Effector CD8-positive, alpha-beta T cell (primary cell): Measurements from ENCODE around the gene CDCA8.
"Not testable (repeated sequence)": the region's sequence is repeated elsewhere in the genome, so short reads cannot be mapped to it uniquely, and the experiment has no call there.

Experiments
- DNase-seq: peaks from one replicate; lab custom pipeline; 2025; lab: John Stamatoyannopoulos, UW

CDCA8 gene

DNA sequence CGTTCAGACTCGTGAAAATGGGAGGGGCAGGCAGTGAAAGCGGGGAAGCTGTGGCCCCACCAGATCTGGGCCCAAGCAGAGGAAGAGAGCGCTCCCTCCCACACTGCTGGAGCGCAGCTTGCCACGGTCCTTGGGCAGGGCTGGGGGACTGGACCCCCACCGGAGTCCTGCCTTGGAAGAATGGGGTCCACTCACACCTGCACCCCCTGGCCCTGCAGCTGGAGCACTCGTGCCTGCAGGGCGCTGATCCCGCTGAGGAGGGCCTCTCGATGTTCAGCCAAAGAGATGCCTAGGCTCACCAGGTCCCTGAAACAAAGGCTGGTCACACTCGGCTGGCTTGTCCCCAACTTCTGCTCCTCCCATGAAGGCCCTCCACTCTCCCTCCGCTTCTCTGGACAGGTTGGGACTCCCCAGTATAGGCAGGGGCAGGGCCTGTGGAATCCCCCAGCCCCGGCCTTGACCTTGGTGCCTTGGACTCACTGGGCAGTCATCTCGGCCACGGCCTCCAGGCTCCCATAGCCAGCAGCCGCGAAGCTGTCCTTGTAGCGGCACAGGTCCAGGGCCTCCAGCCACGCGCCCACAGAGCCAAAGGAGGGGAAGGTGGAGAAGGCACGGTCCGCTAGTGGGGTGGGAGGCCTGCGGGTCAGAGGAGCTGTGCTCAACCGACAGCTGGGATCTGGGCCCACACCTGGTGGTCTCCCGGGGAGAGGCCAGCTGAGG, 26.0 kb downstream of the CDCA8 start:
- no peak for DNase-seq

DNA sequence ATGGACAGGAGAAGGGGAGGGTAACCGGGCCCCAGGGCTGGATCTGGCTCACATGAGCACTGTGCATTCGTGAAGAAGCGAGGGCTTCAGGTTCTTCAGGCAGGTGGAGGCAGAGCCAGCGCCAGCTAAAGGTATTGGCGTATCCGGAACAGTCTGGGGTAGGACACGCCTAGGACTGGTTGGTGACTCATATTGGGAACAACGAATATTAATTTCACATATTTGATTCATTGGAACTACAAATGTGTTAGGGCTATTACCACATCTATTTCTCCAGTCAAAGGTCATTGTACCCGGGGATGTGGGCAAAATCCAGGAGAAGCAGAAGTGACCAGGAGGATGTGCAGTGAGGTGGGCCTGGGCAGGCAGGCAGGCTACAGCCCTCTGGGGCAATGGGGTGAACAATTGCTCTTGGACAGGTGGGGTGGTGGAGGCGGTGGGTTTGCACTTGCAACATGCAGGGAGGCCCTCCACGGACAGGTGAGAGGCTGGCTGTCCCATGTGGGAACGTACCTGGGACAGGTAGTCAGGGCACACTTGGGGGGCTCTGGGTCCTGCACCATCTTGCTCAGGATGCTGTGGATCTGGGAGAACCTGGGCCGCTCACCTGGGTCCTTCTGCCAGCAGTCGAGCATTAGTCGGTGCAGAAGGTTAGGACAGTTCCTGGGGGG, 26.7 kb downstream of the CDCA8 start:
- no peak for DNase-seq

GRCh38 chr1:37719572-37720195, 27.4 kb downstream of the CDCA8 start:
- no peak for DNase-seq

DNA sequence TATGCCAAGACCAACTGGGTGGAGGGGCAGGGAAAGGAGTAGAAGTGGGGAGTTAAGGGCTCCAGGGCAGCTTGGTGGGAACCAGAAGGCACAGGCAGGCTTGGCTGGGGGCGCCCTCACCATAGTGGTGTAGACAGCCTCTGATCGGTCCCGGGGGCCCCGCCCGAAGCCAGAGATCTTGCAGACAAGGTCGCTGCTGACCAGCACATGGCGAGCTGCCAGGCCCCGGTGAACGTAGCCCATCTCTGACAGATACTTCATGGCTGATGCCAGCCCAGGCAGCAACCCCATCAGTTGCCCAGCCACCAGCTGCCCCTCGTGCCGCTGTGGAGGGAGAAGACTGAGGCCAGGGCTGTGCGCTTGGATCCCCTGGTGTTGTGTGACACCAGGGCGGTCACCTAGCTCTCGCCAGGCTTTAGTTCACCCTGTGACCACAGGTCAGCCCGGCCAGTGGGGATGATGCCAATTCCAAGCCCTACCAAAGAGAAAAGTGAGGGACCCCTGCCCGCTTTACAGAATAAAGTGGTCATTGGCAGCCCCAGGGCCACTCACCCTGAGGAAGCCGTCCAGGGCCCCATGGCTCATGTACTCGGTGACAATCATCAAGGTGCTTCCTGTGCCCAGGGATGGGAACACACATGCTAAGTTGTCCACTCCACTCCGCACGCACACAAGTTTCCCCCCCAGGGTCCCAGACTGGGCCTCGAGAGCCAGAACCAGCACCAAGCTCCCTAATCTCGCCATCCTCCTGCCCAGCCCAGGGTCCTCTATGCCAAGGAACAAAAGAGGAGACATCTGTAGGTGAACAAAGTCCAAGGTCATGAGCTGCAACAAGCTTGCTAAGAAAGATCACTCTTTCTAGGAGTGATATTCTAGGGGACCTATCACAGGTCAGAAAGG, 28.2 kb downstream of the CDCA8 start:
- no peak for DNase-seq

DNA sequence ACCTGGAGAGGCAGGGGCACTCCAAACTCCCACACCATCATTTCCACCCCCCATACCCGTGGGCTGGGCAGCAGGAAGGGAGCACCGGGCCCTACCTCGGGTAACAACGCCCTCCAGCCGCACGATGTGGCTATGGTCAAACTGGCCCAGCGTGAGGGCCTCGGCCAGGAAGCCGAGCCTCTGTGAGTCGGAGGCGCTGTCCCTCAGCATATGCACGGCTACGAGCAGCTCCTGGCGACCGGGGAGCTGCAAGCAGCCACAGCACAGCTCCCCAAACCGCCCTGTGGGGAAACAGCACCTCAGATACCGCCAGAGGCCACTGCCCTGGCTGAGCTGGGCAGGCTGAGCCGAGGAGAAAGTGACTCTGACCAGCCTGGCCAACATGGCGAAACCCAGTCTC, 29.2 kb downstream of the CDCA8 start:
- DNase-seq, result no peak

- DNase-seq, result no peak
Measured at GRCh38 chr1:37722181-37723071, 30.1 kb downstream of the CDCA8 start.

GRCh38 chr1:37723072-37723389, 30.7 kb downstream of the CDCA8 start:
- DNase-seq, result no peak

DNA sequence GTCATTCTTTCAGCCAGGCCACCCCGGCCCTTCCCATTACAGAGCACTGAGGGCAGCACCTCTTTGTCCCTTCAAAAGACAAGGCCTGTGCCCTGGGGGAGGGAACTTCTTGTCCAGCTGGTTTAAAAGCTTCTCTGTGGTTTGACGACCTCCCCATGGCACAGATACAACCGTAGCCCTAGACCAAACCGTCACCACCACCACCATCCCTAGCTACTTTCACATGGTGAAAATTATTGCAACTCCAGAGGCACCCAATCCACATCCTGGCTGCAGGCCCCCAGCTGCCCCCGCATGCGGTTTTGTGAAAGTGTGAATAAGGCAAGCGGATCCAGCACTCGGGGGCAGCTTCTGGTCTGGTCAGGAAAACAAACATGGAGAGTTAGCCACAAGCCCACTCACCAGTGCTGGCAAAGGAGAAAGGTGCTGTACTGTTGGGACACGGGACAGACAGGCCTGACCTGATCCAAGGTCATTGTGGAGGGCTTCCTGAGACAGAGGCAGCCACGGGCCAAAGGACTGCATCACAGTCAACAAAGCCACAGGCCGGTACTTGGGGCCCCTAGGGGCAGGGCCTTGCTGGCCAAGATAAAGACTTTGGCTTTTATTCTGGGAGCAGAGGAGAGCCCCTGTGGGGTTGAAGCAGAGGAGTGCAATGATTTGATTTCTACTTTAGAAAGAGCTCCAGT, 31.2 kb downstream of the CDCA8 start:
- no peak for DNase-seq

GRCh38 chr1:37724575-37724974, 32.3 kb downstream of the CDCA8 start:
- no peak for DNase-seq

- no peak for DNase-seq
Measured at GRCh38 chr1:37725851-37726613, 33.7 kb downstream of the CDCA8 start.

DNA sequence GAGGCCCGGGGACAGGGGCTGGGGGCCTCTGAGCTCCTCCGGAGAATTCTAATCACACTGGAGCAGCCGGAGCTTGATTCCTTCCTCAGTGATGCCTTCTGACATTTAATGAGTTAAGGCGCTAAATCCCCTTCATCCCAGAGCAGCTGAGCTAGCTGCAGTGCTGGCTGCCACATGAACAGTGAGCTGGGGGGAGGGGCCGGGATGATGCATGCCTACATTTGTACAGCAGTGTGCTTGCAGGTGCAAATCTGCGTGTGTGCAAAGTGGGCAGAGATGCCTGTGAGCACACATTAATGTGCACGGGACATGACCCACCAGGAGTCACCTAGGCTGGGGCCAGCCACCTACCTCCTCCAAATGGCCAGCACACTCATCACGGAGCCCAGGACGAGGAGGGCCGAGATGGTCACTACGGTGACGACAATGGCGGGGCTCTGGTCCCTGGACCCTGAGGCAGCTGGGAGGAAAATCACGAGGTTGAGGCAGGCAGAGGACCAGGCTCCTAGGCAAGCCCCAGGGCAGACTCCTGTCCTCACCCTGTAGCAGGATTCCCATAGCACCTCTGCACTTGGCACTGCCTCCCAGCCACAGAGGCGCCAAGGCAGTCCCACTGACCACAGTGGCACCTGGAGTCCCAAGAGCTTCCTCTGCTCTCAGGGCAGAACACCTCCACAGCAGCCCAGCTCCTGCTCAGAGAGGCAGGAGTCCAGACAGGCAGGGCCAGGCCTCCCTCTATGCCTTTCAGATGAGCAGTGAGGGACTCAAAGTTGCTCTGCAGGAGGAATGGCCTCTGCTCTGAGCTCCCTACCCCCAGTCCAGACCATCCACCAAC, 34.7 kb downstream of the CDCA8 start:
- DNase-seq, result no peak

DNA sequence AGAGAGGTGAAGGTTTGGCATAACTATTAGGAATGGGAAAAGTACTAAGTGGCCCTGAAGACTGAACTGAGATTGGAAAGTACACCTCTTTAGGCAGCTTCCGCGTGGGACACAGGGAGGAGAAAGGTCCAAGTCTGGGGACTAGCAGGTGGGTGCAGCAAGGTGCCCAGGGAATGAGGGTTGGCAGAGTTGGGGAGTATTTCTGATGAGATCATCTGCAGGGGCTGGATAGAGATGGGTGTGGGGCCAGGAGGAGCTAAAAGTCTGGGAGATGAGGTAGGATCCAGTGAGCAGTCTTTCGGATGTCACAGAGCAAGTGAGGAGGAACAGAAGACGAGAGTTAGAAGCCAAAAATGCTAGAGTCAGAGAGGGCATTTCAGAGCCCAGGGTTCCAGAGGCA, 36.1 kb downstream of the CDCA8 start:
- no peak for DNase-seq

- no peak for DNase-seq
Measured at GRCh38 chr1:37730376-37730775, 38.1 kb downstream of the CDCA8 start.

DNA sequence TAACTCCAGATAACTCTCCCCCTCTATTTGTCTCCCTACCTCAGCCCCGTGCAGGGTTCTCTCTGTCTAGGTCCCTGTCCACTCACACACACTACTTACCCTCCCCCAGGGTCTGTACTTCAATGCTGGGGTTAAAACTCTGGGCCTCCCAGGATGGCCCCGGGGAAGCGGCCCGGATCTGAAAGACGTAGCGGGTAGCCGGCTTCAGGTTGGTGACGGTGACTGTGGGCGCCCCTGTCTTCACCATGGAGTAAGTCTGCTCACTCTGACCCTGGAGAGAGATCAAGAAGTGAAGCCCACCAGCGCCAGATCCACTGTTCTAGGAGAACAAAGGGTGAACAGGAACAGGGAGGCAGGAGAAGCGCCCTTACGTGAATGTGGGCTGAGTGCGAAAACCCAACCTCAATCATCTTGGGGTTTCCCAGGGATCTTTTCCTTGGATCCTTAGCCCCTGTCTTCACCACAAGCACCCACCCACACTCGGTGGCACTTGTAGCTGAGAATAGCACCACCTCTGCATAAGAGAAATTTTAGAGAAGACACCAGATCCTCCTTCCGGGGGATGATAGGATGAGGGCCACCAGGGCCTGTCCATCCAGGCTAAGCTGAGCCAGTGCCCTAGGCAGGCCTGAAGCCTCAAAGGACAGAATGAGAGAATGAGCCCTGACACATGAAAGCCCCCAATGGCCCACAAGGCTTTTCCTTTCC, 39.1 kb downstream of the CDCA8 start:
- no peak for DNase-seq

DNA sequence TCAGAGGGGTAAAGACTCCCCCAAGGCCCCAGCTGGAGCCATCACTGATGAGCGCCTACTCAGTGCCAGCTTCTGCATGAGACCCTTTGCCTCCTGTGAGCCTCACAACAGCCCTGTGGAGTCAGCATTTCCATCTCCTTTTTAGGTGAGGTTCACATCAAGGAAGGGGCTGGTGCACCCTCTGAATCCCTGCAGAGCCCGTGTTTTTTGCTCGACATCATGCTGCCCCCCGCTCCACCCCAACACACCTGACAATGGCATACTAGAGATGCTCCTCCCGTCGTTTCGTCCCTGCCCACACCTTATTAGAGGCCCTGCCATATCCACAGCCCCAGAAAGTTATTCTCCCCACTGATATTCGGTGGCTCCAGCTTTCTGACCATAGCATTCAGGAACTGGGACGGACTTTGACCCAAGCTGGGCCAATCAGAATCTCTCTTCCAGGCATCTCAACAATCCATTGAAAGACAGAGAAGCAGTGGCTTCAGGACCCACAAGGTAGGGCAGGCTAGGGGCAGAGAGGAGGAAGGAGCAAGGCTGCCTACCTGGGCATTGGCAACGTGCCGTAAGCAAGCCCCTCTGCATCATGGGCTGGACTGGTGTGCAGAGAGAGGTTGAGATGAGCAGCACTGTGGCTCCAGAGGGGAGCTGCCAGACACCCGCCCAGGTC, 39.9 kb downstream of the CDCA8 start:
- no peak for DNase-seq

DNA sequence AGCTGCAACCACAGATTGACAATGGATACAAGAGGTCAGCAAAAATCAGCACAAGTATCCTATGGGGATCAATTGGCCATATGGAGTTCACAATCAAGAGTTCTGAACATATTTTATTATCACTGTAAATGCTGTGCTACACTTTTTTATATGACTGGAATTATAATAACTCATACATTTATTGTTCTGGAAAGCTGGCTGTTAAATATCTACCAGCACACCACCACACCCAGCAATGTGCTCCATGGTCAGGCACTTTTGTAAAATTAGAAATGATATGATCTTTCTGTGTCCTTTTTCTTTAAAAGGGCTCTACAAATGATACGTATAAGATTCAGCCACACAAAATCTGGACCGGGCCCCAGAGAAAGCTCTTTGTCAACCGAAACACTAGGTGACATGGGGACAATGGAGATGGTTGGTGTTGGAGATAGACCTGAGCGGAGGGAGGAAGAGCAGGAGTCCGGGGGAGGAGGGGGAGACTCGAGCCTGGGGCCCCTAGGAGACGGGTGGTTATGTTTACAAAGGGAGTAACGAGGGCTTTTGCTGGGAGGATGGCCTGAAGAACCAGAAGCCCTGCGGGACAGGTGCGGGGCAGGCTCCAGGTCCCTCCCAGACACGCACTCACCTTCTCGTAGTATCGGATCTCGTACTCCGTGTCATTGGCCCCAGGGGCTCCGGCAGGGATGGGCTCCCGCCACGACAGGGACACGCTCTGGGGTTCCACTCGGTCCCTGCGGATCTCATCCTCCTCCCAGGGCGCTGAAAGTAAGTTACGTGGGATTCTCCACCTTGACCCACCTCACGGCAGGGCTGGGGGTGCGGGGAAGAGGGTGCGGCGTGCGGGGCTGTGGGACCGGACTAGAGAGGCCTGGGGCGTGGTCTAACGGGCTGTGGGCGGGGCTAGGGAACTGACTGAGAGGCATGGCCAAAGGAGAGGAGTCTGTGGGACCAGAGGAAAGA, 42.6 kb downstream of the CDCA8 start:
- DNase-seq, result no peak

- DNase-seq, result not testable (repeated sequence)
Measured at GRCh38 chr1:37737975-37738374, 45.7 kb downstream of the CDCA8 start.
